Fibroblast of skin of right biceps (primary cell): ENCODE results near the gene ACTN1.

ENCODE experiments used
- DNase-seq: peaks from one replicate; pipeline ENCODE4 v3.0.0-alpha.2; 2013

The ACTN1 gene

DNA sequence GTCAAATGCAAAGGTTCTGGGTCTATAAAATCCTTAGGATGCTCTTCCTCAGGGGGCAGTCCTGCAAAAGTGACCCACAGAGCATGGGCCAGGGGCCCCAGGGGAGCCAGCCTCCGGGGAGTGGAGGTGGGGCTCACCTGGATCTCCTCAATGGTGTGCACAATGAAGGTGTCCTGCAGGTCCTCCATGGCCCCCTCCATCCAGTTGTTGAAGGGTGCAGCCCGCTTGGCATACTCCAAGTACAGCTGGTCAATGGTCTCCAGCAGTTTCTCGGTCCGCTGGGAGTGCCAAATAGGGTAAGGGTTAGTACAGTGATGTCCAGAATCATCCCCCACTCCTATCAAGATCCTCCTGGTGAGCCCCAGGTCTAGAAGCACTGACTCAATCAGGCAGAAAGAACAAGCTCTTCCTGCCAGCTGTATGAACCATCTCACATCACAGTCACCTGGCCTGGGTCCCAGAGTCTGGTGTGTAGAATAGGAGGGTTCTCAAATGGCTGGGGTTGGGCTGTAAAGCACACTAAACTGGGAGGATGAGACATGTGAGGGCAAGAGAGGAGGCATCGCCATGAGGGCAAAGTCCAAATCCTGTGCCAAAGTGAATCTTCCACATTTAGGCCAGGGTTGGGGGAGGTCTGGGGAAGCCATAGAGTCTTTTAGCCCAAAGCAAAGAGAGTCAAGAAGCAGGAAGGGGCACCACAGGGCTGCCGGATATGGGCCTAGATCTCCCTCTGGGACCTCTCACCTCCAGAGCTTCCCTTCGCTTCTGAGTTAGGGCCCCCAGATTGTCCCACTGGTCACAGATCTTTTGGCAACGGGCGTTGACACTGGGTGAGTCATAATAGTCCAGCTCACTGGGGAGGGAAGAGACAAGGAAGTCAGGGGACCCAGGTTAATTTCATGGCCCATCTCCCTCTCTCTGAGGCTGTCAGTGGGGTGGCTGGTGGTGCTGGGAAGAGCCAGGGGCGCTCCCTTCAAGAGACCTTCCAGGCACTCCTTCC, 94.8 kb downstream of the ACTN1 start:
- peak; percentile 82 for DNase-seq

DNA sequence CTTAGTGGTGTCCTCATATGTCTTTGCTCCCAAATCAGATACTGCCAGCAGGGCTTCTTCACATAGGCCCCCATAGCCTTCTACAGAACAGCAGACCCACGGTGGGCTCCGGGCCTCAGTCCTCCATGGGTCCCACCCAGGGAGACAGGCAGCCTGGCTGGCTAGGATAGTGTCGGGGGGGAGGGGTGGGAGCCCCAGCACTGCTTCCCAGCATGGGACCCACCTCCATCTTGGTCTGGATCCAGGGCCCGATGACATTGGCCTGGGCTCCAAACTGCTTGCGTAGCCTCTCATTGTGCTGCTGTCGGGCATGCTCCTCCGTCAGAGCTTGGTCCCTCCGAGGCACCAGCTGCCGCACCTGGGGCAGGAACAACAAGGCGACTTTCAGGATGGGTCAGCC, 96.9 kb downstream of the ACTN1 start:
- no peak for DNase-seq

DNA sequence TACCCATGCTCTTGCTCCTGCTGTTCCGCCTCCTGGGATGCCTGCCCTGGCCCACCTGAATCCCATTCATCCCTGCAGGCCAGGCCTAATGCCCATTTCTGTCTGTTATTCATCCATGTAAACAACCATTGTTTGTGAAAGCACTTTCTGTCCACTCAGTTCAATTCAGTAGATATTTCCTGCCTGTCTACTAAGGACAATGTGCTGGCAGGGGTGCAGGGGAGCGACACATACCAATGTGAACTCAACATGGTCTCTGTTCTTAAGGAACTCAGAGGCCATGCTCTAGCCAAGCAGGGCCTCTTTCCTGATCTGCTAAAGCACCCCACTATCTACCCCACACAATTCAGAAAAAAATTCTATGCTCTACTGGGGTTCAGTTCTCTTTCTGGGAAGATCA, 97.7 kb downstream of the ACTN1 start:
- no peak for DNase-seq

DNA sequence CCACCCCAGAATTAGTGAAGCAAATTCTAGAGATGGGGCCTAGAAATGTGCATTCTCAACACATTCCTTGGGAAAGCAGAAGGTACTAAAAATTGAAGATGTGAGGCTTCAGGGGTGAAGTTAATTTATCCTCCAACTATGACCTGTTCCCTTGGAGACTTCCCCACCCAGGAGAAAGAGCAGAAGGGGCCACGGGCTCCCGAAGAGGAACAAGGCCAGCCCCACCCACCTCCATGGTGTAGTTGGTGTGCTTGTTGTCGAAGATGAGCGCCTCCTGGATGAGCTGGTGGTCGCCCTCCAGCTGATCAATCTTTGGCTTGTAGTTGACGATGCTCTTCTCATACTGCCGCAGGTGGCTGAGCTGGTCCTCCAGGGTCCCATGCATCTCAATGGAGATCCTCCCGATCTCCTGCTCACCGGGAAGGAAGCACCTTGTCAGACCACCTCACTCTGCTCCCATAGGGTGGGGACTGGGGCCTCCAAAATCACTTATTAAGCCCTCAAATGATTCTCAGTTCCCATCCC, 98.5 kb downstream of the ACTN1 start:
- DNase-seq, result no peak

DNA sequence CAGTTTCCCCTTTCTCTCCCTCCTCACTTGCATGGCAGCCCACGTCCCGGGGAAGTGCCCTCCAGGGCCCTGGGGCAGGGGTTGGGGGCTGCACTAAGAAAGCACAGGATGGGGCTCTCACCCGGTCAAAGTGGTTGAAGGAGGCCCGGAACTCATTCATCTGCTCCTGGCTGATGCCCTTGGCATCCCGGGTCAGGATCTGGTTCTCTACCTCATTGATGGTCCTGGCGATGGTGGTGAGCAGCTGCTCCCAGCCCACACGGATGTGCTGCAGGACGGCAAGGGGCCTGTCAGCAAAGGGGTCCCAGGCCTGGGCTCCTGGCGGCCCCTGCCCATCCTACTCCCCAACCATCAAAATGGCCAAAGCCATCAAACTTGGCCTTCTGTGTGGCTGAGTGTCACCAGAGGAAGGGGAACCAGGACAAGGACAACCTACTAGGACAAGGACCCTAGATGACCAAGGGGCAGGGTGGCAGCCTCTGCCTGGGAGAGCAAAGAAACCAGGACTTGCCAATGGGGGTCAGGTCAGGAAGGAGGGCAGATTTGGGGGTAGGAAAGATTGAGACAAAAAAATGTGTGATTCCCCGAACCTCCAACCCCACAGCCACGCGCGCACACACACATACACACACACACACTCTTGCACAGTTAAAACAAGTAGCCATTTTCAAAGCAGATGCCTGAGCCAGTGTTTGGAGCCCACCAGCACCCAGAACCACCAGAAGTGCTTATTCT, 99.1 kb downstream of the ACTN1 start:
- DNase-seq, result no peak

DNA sequence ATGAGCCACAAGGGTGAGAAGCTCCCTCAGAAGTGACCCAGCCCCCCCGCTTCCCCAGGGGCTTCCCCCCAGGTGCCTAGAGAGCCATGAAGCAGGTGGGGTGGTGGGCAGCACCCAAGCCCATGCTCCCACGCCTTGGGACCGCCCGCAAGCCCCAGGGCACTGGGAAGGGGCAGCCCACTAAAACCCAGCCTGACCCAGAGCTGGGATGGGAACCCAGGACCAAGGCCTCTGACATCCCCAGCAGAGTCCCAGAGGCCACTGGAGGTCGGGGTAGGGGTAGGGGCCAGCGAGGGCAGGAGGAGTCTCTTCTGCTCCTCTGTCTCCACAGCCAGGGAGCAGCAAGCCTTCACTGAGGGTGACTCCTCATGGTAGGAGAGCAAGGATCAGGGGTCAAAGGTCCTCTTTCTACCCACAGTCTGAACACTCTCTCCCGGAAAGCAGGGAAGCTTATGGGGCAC, 99.8 kb downstream of the ACTN1 start:
- no peak for DNase-seq

DNA sequence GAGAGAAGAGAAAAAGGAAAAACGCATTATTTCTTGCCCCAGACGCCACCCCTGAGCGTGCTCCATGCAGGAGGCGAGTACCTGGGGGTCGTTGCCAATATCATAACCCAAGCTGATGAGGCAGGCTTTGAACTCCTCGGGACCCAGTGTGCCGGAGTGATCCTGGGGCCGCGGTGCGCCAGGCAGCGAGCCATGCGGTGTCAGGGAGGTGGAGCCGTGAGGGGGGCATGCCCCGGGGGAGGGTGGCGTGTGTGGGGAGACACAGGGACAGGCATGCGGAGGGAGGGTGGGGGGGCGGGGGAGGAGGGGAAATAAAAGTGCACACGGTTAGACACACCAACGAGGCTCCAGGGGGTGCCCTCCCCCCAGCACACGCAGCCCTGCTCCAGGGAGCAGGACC, 100.2 kb downstream of the ACTN1 start:
- DNase-seq, result no peak

DNA sequence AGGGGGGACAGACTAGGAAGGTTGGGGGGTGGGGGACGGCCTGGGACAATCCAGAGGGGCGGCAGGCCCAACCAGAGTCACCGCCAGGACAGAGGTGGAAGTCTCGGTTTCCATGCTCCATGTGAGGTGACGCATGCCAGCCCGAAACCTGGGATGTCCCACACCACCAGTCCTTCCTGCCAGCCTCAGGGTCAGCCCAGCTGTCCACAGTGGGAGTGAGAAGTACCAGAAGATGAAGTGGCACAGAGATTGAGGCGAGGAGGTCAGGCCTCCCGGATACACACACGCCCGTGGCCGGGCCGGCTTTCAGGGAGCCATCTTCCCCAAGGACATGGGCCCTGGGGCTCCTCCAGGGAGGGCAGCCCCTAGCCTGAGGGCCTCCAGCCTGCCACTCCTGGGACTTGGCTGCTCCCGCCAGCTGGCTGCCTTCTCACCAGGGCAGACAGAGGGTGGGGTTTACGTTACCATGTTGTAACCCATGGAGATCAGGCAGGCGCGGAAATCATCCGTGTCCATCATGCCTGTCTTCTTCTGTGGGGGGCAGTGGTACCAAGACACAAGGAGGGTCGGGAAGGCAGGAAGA, 101.0 kb downstream of the ACTN1 start:
- no peak for DNase-seq

DNA sequence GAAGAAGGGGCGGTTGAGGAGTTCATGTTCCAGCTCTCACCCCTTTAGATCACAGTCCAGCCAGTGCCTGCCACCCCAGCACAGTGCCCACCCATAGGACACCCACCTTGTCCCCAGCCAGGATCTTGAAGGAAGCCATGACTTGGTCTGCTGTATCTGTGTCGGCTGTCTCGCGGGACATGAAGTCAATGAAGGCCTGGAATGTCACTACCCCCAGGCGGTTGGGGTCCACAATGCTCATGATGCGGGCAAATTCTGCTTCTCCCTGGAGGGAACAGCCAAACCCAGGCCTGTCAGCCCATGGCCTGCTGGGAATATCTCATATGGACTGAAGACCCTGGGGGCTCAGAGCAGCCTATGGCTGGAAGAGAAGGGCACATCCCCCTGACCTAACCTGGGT, 102.1 kb downstream of the ACTN1 start:
- DNase-seq, result no peak

DNA sequence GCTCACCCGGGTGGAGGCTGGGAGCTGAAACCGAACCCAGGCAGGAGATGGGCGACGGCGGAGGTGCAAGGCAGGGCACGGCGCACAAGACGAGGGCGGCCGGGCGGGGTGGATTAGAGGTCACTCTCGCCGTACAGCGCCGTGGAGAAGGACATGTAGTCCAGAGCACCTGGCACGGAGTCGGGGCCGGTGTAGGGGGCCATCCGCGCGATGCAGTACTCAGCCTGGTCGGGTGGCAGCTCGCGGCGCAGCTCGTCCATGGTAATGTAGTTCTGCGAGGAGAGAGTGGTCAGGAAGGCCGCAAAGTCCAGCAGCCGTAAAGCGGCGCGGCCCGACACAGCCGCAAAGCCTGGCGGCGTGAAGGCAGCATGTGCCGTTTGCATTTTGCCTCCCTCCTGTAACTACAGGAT, 104.4 kb downstream of the ACTN1 start:
- no peak for DNase-seq

DNA sequence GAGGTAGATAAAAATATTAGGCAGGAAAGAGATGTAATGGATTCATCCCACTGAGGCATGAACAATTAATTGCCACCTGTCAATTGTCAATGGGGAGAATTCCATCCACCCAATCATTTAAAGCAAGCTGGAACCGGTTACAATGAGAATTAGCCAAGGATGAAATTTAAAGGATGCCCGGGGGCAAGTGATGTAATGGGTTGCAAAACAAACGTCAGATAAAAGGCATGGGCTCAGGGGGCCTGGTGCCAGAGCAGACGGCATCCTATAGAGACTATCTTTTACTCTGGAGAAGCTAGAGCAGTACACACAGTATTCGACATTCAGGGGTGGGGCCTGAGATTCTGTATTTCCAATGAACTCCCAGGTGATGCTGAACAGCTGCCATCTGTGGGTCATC, 105.7 kb downstream of the ACTN1 start:
- DNase-seq, result no peak

DNA sequence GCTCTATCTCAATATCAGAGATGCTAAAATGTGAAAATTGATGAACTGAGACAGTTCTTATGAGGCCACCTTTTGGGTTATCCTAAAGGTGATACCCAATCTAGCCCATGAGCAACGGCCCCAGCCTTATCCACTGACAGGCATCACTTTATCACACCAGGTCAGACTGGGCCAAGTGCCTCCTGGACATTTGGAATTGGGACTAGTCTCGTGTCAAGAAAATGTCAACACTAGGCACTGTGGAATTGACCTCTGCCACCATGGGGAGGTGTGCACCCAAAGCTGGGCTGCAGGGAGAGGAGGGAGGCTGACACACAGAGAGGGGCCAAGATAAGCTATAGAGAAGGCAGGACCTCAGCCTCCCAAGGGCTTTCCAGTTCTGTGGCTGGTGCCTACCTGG, 107.7 kb downstream of the ACTN1 start:
- no peak for DNase-seq

DNA sequence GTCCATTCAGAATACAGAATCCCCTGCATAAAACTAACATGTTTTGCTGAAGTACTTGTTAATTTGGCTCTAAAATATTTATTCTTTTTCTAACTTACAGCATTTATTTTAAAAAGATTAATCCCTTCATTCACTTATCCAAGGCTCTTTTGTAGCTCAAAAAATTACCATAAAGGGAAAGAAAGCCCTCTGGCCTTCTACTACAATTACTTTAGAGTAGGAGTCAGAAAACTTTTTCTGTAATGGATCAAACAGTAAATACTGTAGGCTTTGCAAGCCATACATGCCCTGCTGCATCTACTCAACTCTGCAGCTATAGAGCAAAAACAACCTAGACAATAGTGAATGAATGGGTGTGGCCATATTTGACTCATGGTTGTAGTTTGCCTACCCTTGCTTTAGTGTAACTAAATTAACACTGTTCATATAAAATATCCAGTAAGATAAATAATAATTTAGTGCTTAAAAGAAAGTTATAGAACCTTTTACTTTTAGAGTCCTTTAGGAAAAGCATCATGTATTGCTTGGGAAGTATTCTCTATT, 112.0 kb downstream of the ACTN1 start:
- no peak for DNase-seq

DNA sequence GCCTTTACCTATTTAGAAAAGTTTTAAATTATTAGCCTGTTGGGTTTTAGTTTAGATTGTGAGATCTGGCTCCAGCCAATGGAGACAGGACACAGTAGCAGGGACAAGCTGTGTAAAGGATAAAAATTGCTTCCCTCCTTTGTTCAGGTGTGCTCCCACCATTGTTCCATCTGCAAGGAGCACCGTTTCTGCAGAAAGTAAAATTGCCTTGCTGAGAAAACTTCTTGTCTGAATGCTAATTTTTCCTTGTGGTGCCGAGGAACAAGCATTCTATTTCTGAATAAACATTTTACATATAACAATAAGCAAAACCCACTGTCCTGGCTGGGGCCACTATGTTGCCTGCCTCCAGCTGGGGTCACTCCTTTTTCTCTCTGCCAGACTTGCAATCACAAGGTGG, 113.6 kb downstream of the ACTN1 start:
- DNase-seq, result no peak

DNA sequence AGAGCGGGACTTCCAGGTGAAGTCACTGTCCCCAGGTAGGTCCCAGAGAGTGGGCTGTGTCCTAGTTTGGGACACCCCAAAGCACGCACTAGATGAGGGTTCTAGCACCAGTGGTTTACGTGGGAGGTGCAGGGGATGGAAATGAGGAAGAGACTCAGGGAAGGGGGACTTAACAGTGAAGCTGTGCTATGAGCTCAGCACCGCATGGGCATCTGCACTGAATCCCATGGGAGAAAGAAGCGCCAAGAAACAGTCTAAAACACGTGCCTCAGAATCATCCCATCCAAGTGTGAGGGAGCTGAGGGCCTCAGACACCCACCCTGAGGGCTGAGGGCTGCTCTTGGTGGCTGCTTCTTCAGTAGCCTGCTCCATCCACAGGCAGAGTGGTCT, 114.7 kb downstream of the ACTN1 start:
- DNase-seq, result peak; percentile 22

DNA sequence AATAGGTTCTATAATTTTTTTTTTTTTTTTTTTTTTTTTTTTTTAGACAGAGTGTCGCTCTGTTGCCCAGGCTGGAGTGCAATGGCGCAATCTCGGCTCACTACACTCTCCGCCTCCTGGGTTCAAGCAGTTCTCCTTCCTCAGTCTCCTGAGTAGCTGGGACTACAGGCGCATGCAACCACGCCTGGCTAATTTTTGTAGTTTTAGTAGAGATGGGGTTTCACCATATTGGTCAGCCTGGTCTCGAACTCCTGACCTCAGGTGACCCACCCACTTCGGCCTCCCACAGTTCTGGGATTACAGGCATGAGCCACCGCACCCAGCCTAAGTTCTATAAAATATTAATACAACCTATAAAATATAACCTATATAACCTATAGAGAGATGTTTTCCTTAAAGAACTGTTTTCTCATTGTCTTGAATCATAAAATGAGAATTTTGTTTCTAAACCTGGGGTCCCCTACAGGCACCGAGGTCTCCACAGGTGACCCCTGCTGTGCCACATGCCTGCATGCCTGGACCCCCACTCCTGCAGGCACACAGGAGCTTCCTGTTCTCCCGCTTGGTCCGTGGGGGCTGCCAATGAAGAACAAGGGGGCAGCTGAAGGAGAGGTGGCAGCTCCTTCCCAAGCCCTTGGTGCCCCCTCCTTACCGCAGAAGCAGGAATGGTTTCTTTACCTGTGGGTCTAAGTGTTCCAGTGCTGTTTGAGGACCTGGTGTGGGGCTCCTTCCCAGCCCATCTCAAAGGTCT, 115.3 kb downstream of the ACTN1 start:
- DNase-seq, result no peak

DNA sequence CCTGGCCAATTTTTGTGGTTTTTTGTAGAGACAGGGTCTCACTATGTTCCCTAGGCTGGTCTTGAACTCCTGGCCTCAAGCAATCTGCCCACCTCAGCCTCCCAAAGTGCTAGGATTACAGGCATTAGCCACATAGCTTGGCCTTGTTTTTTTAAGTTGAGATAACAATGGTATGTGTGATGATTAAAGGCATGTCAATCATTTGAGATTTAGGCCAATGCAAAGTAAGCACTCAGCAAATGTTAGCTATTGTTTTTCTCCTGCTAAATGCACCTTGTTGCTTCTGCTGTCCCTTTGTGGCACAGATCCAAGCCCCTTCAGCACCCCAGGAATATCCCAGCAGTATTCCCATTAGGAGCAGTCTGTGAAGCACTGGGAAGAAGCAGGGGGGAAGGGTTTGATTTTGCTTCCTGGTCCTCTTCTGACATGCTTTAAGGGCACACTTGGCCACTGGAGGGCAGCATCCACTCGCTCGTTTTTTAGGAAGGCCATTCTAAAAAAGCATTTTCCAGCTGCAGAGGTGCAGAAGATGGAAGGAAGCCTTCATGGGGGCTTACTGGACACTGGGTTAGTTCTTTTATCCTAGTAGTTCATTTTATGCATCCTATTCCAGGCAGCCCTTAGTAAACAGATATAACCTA, 116.0 kb downstream of the ACTN1 start:
- DNase-seq, result peak; percentile 80

DNA sequence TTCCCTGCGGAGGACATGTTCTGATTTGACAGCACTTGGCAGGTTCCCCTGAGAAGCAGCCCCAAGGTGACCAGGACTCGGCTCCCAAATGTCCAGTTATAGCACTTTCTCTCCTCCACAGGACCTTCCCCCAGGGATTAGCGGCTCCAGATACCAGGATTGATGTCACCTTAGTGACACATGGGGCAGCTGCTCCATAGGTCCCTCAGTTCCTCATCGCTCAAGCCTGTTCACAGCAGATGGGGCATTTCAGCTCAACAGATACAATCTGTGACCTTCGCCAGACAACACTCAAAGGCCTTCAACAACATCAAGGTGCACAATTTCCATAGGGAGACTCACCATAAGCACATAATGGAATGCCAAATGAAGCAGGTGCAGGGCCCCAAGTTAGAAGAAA, 118.3 kb downstream of the ACTN1 start:
- DNase-seq, result no peak

DNA sequence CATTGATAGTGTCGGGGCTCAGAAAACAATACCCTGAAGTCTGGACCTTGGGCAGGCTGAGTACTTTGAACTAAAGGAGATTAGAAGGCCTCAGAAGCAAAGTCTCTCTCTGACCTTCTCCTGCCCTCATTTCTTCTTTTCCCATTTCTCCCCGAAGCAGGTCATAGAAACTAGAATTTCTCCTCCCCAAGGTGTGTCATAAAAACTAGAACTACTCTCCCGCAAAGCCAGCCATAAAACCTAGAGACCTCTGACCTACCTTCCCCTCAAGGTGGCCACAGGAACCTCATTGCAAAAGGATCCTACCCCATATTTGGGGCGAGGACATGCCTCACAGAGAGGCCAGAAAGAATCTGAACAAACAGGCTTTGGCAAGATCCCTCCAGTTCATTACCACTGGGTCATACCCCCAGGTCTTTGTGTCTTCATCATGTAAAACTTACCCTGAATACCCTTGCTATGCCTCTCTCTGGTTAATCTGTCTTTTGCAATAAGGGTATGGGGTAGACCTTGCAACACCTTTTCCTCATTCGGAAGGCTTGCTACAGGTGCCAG, 121.5 kb downstream of the ACTN1 start:
- DNase-seq, result no peak

DNA sequence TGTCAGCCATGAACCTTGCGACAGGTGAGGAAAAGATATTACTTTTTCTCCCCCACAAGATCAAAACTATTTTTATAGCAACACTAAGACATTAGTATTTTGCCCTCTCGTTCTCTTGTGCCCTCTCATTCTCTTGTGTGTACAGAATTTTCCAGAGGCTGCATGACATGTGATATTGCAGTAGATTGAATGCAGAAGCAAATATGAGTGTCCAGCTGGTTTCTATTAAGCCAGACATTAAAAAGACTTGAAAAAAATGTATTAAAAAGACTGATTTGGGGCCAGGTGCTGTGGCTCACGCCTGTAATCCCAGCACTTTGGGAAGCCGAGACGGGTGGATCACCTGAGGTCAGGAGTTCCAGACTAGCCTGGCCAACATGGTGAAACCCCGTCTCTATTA, 122.5 kb downstream of the ACTN1 start:
- DNase-seq, result no peak

DNA sequence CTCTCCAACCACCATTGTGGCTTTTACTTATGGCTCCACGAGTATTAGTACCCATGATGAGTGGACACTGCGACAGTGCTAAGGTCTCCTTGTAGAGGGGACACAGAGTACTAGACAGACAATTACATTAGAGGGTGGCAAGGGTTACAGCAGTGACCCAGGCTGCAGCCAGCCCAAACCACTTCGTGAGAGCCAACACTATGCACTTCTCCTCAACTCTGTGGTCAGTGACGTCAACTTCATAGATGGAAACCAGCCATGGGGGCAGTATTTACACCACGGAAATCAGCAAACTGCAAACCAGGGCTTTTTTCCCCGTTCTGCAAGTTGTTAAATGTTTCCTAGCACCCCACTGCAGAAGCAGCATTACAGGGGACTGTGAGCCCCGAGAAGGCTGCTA, 124.7 kb downstream of the ACTN1 start:
- DNase-seq, result no peak

DNA sequence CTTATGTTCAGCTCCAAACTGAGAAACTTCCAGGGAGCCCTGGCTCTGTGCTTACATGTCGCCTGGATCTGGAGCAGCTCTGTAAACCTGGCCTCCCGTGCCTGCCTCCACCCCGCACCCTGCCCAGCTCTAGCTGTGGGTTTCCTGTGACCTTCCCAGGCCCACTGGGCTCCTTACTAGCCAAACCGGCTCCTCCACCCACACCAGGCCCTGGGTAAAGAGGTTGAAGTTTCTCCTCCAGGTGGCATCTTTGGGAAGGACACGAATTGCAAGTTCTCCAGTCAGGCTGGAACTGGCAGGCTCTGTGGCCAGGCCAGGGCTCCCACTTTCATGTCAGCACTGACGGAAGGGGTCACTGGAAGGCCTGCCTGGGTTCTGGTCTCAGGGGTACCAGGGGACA, 125.4 kb downstream of the ACTN1 start:
- DNase-seq, result no peak
